GM18505 (cell line): ENCODE data around the gene NFIC.

Experiments used
- ATAC-seq: cut with Tn5 transposase; IDR thresholded peaks from one replicate; pipeline ENCODE4 v1.9.1; 2021; ENCODE audit not compliant: unreplicated experiment
- POLR2A ChIP-seq: IDR thresholded peaks from 4 replicates; pipeline ENCODE4 v1.6.1; 2011; ENCODE audit warnings: borderline replicate concordance; ENCODE audit not compliant: insufficient read depth, insufficient read length; ENCODE audit errors: extremely low read depth

Gene NFIC

GRCh38 chr19:3465552-3465951 is 99.2 kb downstream of the NFIC start:
- TF ChIP-seq POLR2A = no peak

GRCh38 chr19:3466635-3467034 is 100.3 kb downstream of the NFIC start:
- no peak for ATAC-seq

More at GRCh38 chr19:3465552-3465951, 99.2 kb downstream of the NFIC start:
- ATAC-seq = no peak

GRCh38 chr19:3467437-3468198 is 101.2 kb downstream of the NFIC start:
- ATAC-seq = no peak
- no peak for TF ChIP-seq POLR2A

More at GRCh38 chr19:3466635-3467034, 100.3 kb downstream of the NFIC start:
- TF ChIP-seq POLR2A = no peak

- ATAC-seq = no peak
- TF ChIP-seq POLR2A = no peak
Observed at GRCh38 chr19:3468211-3468610, 101.8 kb downstream of the NFIC start.

- ATAC-seq = no peak
- no peak for TF ChIP-seq POLR2A
Observed at GRCh38 chr19:3469638-3470499, 103.5 kb downstream of the NFIC start.

- TF ChIP-seq POLR2A = no peak
Observed at GRCh38 chr19:3470500-3471128, 104.2 kb downstream of the NFIC start.

GRCh38 chr19:3471954-3472655 is 105.7 kb downstream of the NFIC start:
- TF ChIP-seq POLR2A = no peak
- no peak for ATAC-seq

More at GRCh38 chr19:3470500-3471128, 104.2 kb downstream of the NFIC start:
- no peak for ATAC-seq

GRCh38 chr19:3474010-3474409 is 107.6 kb downstream of the NFIC start:
- no peak for TF ChIP-seq POLR2A
- no peak for ATAC-seq

- ATAC-seq = no peak
- TF ChIP-seq POLR2A = no peak
Observed at GRCh38 chr19:3474614-3475013, 108.2 kb downstream of the NFIC start.

- no peak for TF ChIP-seq POLR2A
- ATAC-seq = no peak
Observed at GRCh38 chr19:3475449-3475848, 109.1 kb downstream of the NFIC start.

GRCh38 chr19:3476830-3477229 is 110.4 kb downstream of the NFIC start:
- TF ChIP-seq POLR2A = no peak
- ATAC-seq = no peak

- no peak for ATAC-seq
- no peak for TF ChIP-seq POLR2A
Observed at GRCh38 chr19:3477506-3477905, 111.1 kb downstream of the NFIC start.

GRCh38 chr19:3477951-3478350 is 111.6 kb downstream of the NFIC start:
- TF ChIP-seq POLR2A = no peak
- ATAC-seq = no peak

- no peak for ATAC-seq
- no peak for TF ChIP-seq POLR2A
Observed at GRCh38 chr19:3478409-3479176, 112.2 kb downstream of the NFIC start.
